Thyroid gland (tissue), 4 donors: ENCODE results near the gene VAT1L. TPM values are rescaled to one million over a fixed set of nuclear protein-coding genes. Genes with fewer than 3 reads are reported as not detected.

Source experiments
- DNase-seq, 2 donors: peaks; one replicate each; pipeline ENCODE4 v3.0.0-alpha.2; 2019
- H3K27ac ChIP-seq, 3 donors: fragments of 200-600 bp; sonication (generic); 1 replicate in 2 of 3; 2 replicates in 1 of 3; pipeline ENCODE4 v1.5.1; 2016 to 2019; ENCODE audit warnings: mild to moderate bottlenecking in 1 of 3, moderate library complexity in 1 of 3
- H3K27me3 ChIP-seq: fragments of 200-600 bp; sonication (generic); one replicate; pipeline ENCODE4 v1.5.1; 2019
- H3K36me3 ChIP-seq, 2 donors: fragments of 200-600 bp; sonication (generic); one replicate each; pipeline ENCODE4 v1.5.1; 2016 to 2019
- H3K4me1 ChIP-seq, 2 donors: fragments of 200-600 bp; sonication (generic); one replicate each; pipeline ENCODE4 v1.5.1; 2017 to 2019
- H3K4me3 ChIP-seq, 3 donors: fragments of 200-600 bp; sonication (generic); replicated peaks in 1 of 3; 1 replicate in 2 of 3; 2 replicates in 1 of 3; pipeline ENCODE4 v1.5.1; 2016; ENCODE audit warnings: mild to moderate bottlenecking in 1 of 3
- H3K9me3 ChIP-seq: fragments of 200-600 bp; sonication (generic); one replicate; pipeline ENCODE4 v1.5.1; 2017
- CTCF ChIP-seq, 6 experiments: fragments of 200-600 bp in 3 of 6; fragments of 450-650 bp in 3 of 6; sonication (generic) in 3 of 6; IDR thresholded peaks; one replicate each; pipeline ENCODE4 v1.5.1; 2016 to 2019; ENCODE audit warnings: antibody characterized with exemption in 6 of 6, mild to moderate bottlenecking in 2 of 6, inconsistent platforms in 1 of 6, moderate library complexity in 1 of 6
- POLR2A ChIP-seq, 2 donors: fragments of 450-650 bp; IDR thresholded peaks; one replicate each; pipeline ENCODE4 v1.6.1; 2017; ENCODE audit warnings: antibody characterized with exemption in 2 of 2, mild to moderate bottlenecking in 2 of 2, moderate library complexity in 1 of 2
- WGBS, 2 donors: methylation state at CpG; one replicate each; pipeline ENCODE4 v1.1.5; 2017; 5-methylcytosine and 5-hydroxymethylcytosine counted together
- intact Hi-C: fragments of 100-400 bp; cut with DNase I; formaldehyde crosslinking; loops from one replicate; pipeline ENCODE4 v1.15.1; 2023
- total RNA-seq, 4 donors: library from RNA; depleted of rRNA; stranded (reverse); fragments of >200 nt; gene quantifications; one replicate each; pipeline ENCODE4 v1.2.3, GENCODE V29; 2016

VAT1L gene
- total RNA-seq, 4 donors from 2014 or later = 1.9 to 29.7 (median 9.2) TPM

- no peaks in the 10 kb centered on the region for H3K27me3 ChIP-seq
- no peak overlapping the region for H3K4me3 ChIP-seq
- no peak overlapping the region for H3K27ac ChIP-seq
- DNase-seq = no peak
- H3K4me1 ChIP-seq = peaks cover 0 to 15% of the 10 kb centered on the region in 2 donors
- H3K9me3 ChIP-seq = no peaks in the 10 kb centered on the region
- no peak for TF ChIP-seq CTCF (IDR thresholded peaks at IDR 0.05)
- no peak for TF ChIP-seq POLR2A (IDR thresholded peaks at IDR 0.05)
- no peaks in the 10 kb centered on the region for H3K36me3 ChIP-seq
- intact Hi-C loops = loop anchor here (10.0 kb wide), 2 partner anchors 62 to 188 kb away; partner anchors contain the start of gene NUDT7
- WGBS, 2 donors = 66 to 72% methylated on average over 5 of the region's 5 CpGs
Observed at GRCh38 chr16:77786186-77786847, 2.0 kb upstream of the VAT1L start.

GRCh38 chr16:77787452-77787851, 912 bp upstream of the VAT1L start:
- intact Hi-C loops = loop anchor here (10.0 kb wide), 2 partner anchors 63 to 187 kb away; partner anchors contain the start of gene NUDT7

DNA sequence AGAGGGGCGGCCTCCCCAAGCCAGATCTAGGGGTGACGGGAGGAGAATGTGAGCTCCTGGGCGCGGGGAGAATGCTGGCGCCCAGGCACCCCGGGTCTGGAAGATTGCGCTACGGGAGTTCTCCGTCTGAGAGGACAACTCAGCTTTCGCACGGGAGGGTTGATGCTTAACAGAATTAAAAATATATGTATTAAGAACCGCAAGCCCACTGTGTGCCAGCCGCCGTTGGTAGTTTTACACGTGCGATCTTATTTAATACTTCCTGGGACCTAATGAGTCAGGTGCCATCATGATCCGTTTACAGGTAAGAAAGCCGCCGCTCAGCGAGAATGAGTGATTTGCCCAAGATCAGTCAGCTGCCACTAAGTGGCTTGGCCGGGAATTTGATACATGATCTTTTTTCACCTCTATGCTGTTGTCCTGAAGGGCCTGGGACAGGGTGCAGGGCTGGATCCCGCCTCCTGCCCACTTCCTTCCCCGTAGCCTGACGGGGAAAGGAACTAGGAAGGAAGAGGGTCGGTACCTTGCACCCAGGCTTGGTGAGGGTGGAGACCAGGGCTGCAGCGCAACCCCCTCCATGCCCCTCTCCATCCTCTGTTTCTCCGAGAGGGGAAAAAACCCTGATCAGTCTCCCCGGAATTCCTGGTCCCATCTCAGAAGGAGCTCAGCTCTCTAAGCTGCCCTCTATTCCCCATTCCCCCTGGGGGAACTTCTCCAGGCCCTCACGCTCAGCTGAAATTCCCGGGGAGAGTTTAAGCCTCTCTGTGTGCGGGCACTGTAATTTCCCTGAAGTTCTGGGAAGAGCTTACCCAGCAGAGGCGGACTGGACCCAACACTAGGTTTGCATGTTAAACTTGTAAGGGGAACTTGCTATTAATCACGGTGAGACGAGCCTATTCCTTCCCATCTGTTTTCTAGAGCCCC, 983 bp downstream of the VAT1L start:
- intact Hi-C loops = loop anchor here (10.0 kb wide), 2 partner anchors 65 to 185 kb away; partner anchors contain the start of gene NUDT7
- H3K9me3 ChIP-seq = no peaks in the 10 kb centered on the region
- H3K27ac ChIP-seq = peak overlapping the region in 1 of 3 donors; percentile 12
- peak; percentile 58 to 76 for DNase-seq
- H3K27me3 ChIP-seq = no peaks in the 10 kb centered on the region
- H3K4me3 ChIP-seq = peak overlapping the region in 2 of 3 donors; percentile 40 to 49
- H3K36me3 ChIP-seq = no peaks in the 10 kb centered on the region
- TF ChIP-seq POLR2A (IDR thresholded peaks at IDR 0.05) (peak in 1 of 2 donors; percentile 35), CTCF (IDR thresholded peaks at IDR 0.05) (no peak)
- WGBS, 2 donors = 13 to 16% methylated on average over 29 to 34 of the region's 34 CpGs
- H3K4me1 ChIP-seq = peaks cover 0 to 15% of the 10 kb centered on the region in 2 donors

More at GRCh38 chr16:77787452-77787851, 912 bp upstream of the VAT1L start:
- no peaks in the 10 kb centered on the region for H3K27me3 ChIP-seq
- no peak overlapping the region for H3K27ac ChIP-seq
- WGBS, 2 donors = 52 to 70% methylated on average over 2 of the region's 2 CpGs
- no peak for DNase-seq
- peaks cover 0 to 15% of the 10 kb centered on the region in 2 donors for H3K4me1 ChIP-seq
- no peak overlapping the region for H3K4me3 ChIP-seq
- no peak for TF ChIP-seq POLR2A (IDR thresholded peaks at IDR 0.05)
- no peak for TF ChIP-seq CTCF (IDR thresholded peaks at IDR 0.05)
- H3K36me3 ChIP-seq = no peaks in the 10 kb centered on the region
- no peaks in the 10 kb centered on the region for H3K9me3 ChIP-seq

DNA sequence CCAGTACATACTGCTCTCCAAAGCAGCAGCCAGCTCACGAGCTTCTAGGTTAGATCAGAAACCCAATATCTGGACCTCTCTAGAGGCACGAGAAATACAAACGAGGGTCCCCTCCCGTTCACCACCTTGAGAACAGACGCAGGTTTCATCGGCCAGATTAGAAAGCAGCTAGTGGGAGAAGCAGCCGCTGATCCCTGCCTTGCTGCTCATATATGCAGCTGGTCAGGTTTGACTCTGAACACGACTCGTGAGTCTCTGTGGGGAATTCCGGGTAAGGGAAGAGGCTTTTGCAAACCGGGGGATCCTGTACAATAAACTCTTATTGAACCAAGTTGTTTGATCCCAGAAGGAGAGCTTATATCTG, 1.6 kb downstream of the VAT1L start:
- Histone ChIP-seq H3K4me1 (peaks cover 0 to 15% of the 10 kb centered on the region in 2 donors), H3K27ac (peak overlapping the region in 1 of 3 donors; percentile 12), H3K9me3 (no peaks in the 10 kb centered on the region), H3K27me3 (no peaks in the 10 kb centered on the region), H3K36me3 (no peaks in the 10 kb centered on the region), H3K4me3 (no peak overlapping the region)
- TF ChIP-seq POLR2A (IDR thresholded peaks at IDR 0.05) (no peak), CTCF (IDR thresholded peaks at IDR 0.05) (no peak)
- 58 to 59% methylated on average over 5 to 11 of the region's 11 CpGs for WGBS, 2 donors
- DNase-seq = no peak
- intact Hi-C loops = no loop called here
